Vagina (tissue), 2 donors: ENCODE measurements around the gene KLHL3. TPM values are rescaled to one million over a fixed set of nuclear protein-coding genes. Genes with fewer than 3 reads are reported as not detected.

Experiments used
- DNase-seq, 2 donors: peaks; one replicate each; pipeline ENCODE4 v3.0.0-alpha.2; 2017; ENCODE audit errors: extremely low spot score in 2 of 2
- H3K27ac ChIP-seq: fragments of 200-600 bp; sonication (generic); one replicate; pipeline ENCODE4 v1.5.1; 2019
- H3K27me3 ChIP-seq: fragments of 200-600 bp; sonication (generic); one replicate; pipeline ENCODE4 v1.5.1; 2019
- H3K36me3 ChIP-seq, 2 donors: fragments of 200-600 bp; sonication (generic); one replicate each; pipeline ENCODE4 v1.5.1; 2017 to 2019
- H3K4me1 ChIP-seq: fragments of 200-600 bp; sonication (generic); one replicate; pipeline ENCODE4 v1.5.1; 2019
- H3K4me3 ChIP-seq, 2 donors: fragments of 200-600 bp; sonication (generic); 1 replicate in 1 of 2; 2 replicates in 1 of 2; pipeline ENCODE4 v1.5.1; 2016 to 2019
- H3K9me3 ChIP-seq: fragments of 200-600 bp; sonication (generic); one replicate; pipeline ENCODE4 v1.5.1; 2019
- CTCF ChIP-seq, 3 experiments: fragments of 450-650 bp in 2 of 3; fragments of 200-600 bp in 1 of 3; sonication (generic) in 1 of 3; IDR thresholded peaks; one replicate each; pipeline ENCODE4 v1.5.1; 2017 to 2019; ENCODE audit warnings: antibody characterized with exemption in 3 of 3, mild to moderate bottlenecking in 2 of 3, moderate library complexity in 2 of 3
- POLR2A ChIP-seq, 2 donors: fragments of 450-650 bp; IDR thresholded peaks; one replicate each; pipeline ENCODE4 v1.6.1; 2017; ENCODE audit warnings: antibody characterized with exemption in 2 of 2, mild to moderate bottlenecking in 2 of 2, moderate library complexity in 2 of 2
- POLR2AphosphoS5 ChIP-seq, 2 donors: sonication (generic); formaldehyde crosslinking; IDR thresholded peaks; one replicate each; pipeline ENCODE4 v1.9.0; 2017; ENCODE audit warnings: antibody characterized with exemption in 2 of 2, mild to moderate bottlenecking in 2 of 2, low read depth in 1 of 2; ENCODE audit not compliant: insufficient read depth in 1 of 2
- intact Hi-C: fragments of 100-400 bp; cut with DNase I; formaldehyde crosslinking; loops from one replicate; pipeline ENCODE4 v1.15.1; 2023
- total RNA-seq: library from RNA; depleted of rRNA; stranded (reverse); fragments of >200 nt; gene quantifications from one replicate; pipeline ENCODE4 v1.2.3, GENCODE V29; 2016

Gene KLHL3
- total RNA-seq, 1 donor from 2014 or later: 7.4 TPM

GRCh38 chr5:137706841-137707240 lies 29.0 kb downstream of the KLHL3 start:
- Histone ChIP-seq H3K36me3 (no peaks in the 10 kb centered on the region), H3K4me3 (no peak overlapping the region), H3K27ac (no peak overlapping the region), H3K9me3 (no peaks in the 10 kb centered on the region), H3K27me3 (no peaks in the 10 kb centered on the region), H3K4me1 (no peaks in the 10 kb centered on the region)
- intact Hi-C loops: no loop called here
- no peak for TF ChIP-seq POLR2A (IDR thresholded peaks at IDR 0.05)
- TF ChIP-seq POLR2AphosphoS5 (IDR thresholded peaks at IDR 0.05; ENCODE audit: insufficient read depth in 1 of 2, low read depth in 1 of 2): no peak
- no peak for TF ChIP-seq CTCF (IDR thresholded peaks at IDR 0.05)
- DNase-seq: no peak

- TF ChIP-seq POLR2AphosphoS5 (IDR thresholded peaks at IDR 0.05; ENCODE audit: insufficient read depth in 1 of 2, low read depth in 1 of 2) (no peak), POLR2A (IDR thresholded peaks at IDR 0.05) (no peak), CTCF (IDR thresholded peaks at IDR 0.05) (no peak)
- no peak for DNase-seq
- H3K36me3 ChIP-seq: no peaks in the 10 kb centered on the region
- peaks cover 2% of the 10 kb centered on the region for H3K4me1 ChIP-seq
- no peak overlapping the region for H3K27ac ChIP-seq
- H3K4me3 ChIP-seq: no peak overlapping the region
- H3K27me3 ChIP-seq: no peaks in the 10 kb centered on the region
- intact Hi-C loops: no loop called here
- no peaks in the 10 kb centered on the region for H3K9me3 ChIP-seq
Measured at GRCh38 chr5:137705106-137705505, 30.8 kb downstream of the KLHL3 start.

GRCh38 chr5:137703565-137703964 lies 32.3 kb downstream of the KLHL3 start:
- Histone ChIP-seq H3K4me1 (peaks cover 12% of the 10 kb centered on the region), H3K27me3 (no peaks in the 10 kb centered on the region), H3K36me3 (no peaks in the 10 kb centered on the region), H3K27ac (no peak overlapping the region), H3K4me3 (no peak overlapping the region), H3K9me3 (no peaks in the 10 kb centered on the region)
- intact Hi-C loops: no loop called here
- TF ChIP-seq POLR2AphosphoS5 (IDR thresholded peaks at IDR 0.05; ENCODE audit: insufficient read depth in 1 of 2, low read depth in 1 of 2): no peak
- TF ChIP-seq POLR2A (IDR thresholded peaks at IDR 0.05): no peak
- TF ChIP-seq CTCF (IDR thresholded peaks at IDR 0.05): no peak
- DNase-seq: no peak

GRCh38 chr5:137700282-137700680 lies 35.6 kb downstream of the KLHL3 start:
- no peak for DNase-seq
- no peaks in the 10 kb centered on the region for H3K27me3 ChIP-seq
- intact Hi-C loops: no loop called here
- no peaks in the 10 kb centered on the region for H3K9me3 ChIP-seq
- H3K36me3 ChIP-seq: peaks cover 0 to 8% of the 10 kb centered on the region in 2 donors
- H3K27ac ChIP-seq: no peak overlapping the region
- peaks cover 12% of the 10 kb centered on the region for H3K4me1 ChIP-seq
- TF ChIP-seq POLR2AphosphoS5 (IDR thresholded peaks at IDR 0.05; ENCODE audit: insufficient read depth in 1 of 2, low read depth in 1 of 2) (no peak), POLR2A (IDR thresholded peaks at IDR 0.05) (no peak), CTCF (IDR thresholded peaks at IDR 0.05) (no peak)
- H3K4me3 ChIP-seq: no peak overlapping the region

GRCh38 chr5:137699336-137700281 lies 36.3 kb downstream of the KLHL3 start:
- peaks cover 12% of the 10 kb centered on the region for H3K4me1 ChIP-seq
- H3K9me3 ChIP-seq: no peaks in the 10 kb centered on the region
- no peak for TF ChIP-seq POLR2AphosphoS5 (IDR thresholded peaks at IDR 0.05; ENCODE audit: insufficient read depth in 1 of 2, low read depth in 1 of 2)
- no peak for TF ChIP-seq CTCF (IDR thresholded peaks at IDR 0.05)
- TF ChIP-seq POLR2A (IDR thresholded peaks at IDR 0.05): no peak
- DNase-seq: no peak
- H3K27me3 ChIP-seq: no peaks in the 10 kb centered on the region
- no peak overlapping the region for H3K27ac ChIP-seq
- intact Hi-C loops: no loop called here
- H3K36me3 ChIP-seq: peaks cover 0 to 8% of the 10 kb centered on the region in 2 donors
- H3K4me3 ChIP-seq: no peak overlapping the region
